ENCODE data around the gene TIMM44. TPM values are rescaled to one million over a fixed set of nuclear protein-coding genes. Genes with fewer than 3 reads are reported as not detected.
A peak's percentile ranks its signal among the peaks of the same experiment; 100 is the strongest.

The TIMM44 gene
- total RNA-seq, 1 donor, result 57.9 TPM

- peak; percentile 54 for DNase-seq (ENCODE audit: low read depth)
- H3K4me3 ChIP-seq (ENCODE audit: low read depth, low read length), result peak within 1 kb of the TSS; percentile 58
- TF ChIP-seq, protein P1, sequence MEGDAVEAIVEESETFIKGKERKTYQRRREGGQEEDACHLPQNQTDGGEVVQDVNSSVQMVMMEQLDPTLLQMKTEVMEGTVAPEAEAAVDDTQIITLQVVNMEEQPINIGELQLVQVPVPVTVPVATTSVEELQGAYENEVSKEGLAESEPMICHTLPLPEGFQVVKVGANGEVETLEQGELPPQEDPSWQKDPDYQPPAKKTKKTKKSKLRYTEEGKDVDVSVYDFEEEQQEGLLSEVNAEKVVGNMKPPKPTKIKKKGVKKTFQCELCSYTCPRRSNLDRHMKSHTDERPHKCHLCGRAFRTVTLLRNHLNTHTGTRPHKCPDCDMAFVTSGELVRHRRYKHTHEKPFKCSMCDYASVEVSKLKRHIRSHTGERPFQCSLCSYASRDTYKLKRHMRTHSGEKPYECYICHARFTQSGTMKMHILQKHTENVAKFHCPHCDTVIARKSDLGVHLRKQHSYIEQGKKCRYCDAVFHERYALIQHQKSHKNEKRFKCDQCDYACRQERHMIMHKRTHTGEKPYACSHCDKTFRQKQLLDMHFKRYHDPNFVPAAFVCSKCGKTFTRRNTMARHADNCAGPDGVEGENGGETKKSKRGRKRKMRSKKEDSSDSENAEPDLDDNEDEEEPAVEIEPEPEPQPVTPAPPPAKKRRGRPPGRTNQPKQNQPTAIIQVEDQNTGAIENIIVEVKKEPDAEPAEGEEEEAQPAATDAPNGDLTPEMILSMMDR (IDR thresholded peaks at IDR 0.05; ENCODE audit: insufficient read depth, low read depth, low read length), result peak; percentile 22
These were observed 17.3 kb downstream of the TIMM44 start, which contains the start of gene CTXN1 for GRCh38 chr19:7926021-7926726. TSS of gene CTXN1 (minus strand) at chr19:7926135. CDS start at chr19:7925538, 597 bp downstream.

DNA sequence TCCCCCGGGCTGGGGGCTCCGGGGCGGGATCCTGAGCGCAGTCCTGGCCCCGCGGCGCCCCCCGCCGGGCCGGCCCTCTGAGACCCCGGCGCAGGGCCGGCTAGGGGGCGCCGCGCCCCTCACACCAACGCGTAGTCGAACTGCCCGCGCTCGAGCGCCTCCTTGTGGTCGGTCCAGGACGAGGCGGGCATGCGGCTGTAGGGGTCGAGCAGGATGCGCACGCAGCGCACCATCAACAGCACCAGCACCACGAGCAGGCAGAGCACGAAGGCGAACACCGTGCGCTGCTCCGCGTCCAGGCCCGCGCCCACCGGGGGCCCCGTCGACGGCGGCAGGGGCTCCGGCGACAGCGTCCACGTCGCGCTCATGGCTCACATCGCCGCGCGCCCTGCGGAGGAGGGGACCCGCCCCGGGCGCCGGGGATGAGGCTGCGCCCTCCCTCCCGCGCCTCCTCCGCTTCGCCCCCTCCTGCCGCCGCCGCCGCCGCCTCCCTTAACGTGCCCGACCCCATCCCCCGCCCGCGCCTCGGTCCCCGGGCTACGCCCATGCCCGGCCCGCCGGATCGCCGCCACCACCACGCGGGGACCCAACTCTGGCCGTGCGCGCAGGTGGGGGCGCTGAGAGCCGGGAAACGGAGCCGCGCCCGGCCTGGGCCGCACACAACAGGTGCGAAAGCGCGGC is 18.2 kb downstream of the TIMM44 start:
- DNase-seq (ENCODE audit: low read depth), result peak; percentile 74
- peak overlapping the region; percentile 37 for H3K4me3 ChIP-seq (ENCODE audit: low read depth, low read length)
- TF ChIP-seq, protein P1 (IDR thresholded peaks at IDR 0.05; ENCODE audit: insufficient read depth, low read depth, low read length), result peak; percentile 74

- no peak for DNase-seq (ENCODE audit: low read depth)
- TF ChIP-seq, protein P1 (IDR thresholded peaks at IDR 0.05; ENCODE audit: insufficient read depth, low read depth, low read length), result no peak
- H3K4me3 ChIP-seq (ENCODE audit: low read depth, low read length), result peak overlapping the region; percentile 18
These were observed 18.8 kb downstream of the TIMM44 start for GRCh38 chr19:7924651-7925170.

DNA sequence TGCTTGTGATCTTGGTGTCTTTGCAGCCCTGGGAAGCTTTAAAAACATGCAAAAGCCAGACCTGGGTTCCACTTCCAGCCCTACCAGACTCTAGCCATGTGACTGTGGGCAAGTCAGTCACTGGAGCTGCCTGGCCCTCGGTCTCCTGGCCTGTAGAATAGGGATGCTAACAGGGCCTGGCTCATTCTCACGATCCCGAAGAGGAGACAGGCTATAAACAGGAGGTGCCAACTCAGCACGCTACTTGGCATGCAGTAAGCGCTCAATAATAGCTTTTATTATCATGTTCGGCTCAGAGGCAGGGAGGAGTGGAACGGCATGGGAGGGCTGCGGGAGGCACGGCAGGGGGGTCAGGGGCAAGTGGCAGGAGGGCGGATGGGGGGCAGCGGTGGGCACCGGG is 19.2 kb downstream of the TIMM44 start:
- TF ChIP-seq, protein P1 (IDR thresholded peaks at IDR 0.05; ENCODE audit: insufficient read depth, low read depth, low read length), result no peak
- no peak overlapping the region for H3K4me3 ChIP-seq (ENCODE audit: low read depth, low read length)
- DNase-seq (ENCODE audit: low read depth), result no peak

- no peak for DNase-seq (ENCODE audit: low read depth)
- TF ChIP-seq, protein P1 (IDR thresholded peaks at IDR 0.05; ENCODE audit: insufficient read depth, low read depth, low read length), result no peak
- H3K4me3 ChIP-seq (ENCODE audit: low read depth, low read length), result no peak overlapping the region
These were observed 19.9 kb downstream of the TIMM44 start for GRCh38 chr19:7923295-7924191.

- TF ChIP-seq, protein P1 (IDR thresholded peaks at IDR 0.05; ENCODE audit: insufficient read depth, low read depth, low read length), result no peak
- H3K4me3 ChIP-seq (ENCODE audit: low read depth, low read length), result no peak overlapping the region
- DNase-seq (ENCODE audit: low read depth), result no peak
These were observed 20.6 kb downstream of the TIMM44 start for GRCh38 chr19:7922836-7923195.
